ENCODE data around the gene CCNY. TPM values are rescaled to one million over a fixed set of nuclear protein-coding genes. Genes with fewer than 3 reads are reported as not detected.

The CCNY gene
- total RNA-seq, 1 experiment from 2014 or later: 42.1 TPM

GRCh38 chr10:35328404-35329037 is 7.8 kb upstream of the CCNY start:
- peak; percentile 49 for DNase-seq (ENCODE audit: low read depth)
- in situ Hi-C loops (cut with HindIII; ENCODE audit: low pct_unique_long_range_greater_than_20kb, low sequenced_read_pairs): no loop called here

- in situ Hi-C loops (cut with HindIII; ENCODE audit: low pct_unique_long_range_greater_than_20kb, low sequenced_read_pairs): no loop called here
- DNase-seq (ENCODE audit: low read depth): no peak
These were observed 6.8 kb upstream of the CCNY start for GRCh38 chr10:35329520-35329919.

- DNase-seq (ENCODE audit: low read depth): peak; percentile 90
- in situ Hi-C loops (cut with HindIII; ENCODE audit: low pct_unique_long_range_greater_than_20kb, low sequenced_read_pairs): no loop called here
These were observed 4.2 kb upstream of the CCNY start for GRCh38 chr10:35331894-35332640.

DNA sequence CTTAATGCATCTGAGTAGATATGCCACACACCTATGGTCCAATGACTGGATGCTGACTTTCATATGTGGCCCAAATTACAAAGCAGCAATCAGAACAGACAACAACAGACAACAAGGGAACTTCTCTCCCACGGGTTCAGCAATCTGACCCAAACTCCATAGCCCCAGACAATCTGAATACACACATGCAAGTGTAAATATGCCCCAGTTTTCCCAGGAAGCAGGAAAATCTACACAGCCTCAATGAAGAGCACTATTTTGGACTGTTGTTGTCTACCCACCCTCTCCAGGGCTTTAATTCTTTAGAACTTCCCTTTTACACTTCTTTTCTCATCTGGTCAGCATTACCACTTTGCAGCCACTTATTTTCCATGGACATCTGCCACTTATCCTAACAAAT is 2.0 kb upstream of the CCNY start:
- no peak for DNase-seq (ENCODE audit: low read depth)
- in situ Hi-C loops (cut with HindIII; ENCODE audit: low pct_unique_long_range_greater_than_20kb, low sequenced_read_pairs): no loop called here

DNA sequence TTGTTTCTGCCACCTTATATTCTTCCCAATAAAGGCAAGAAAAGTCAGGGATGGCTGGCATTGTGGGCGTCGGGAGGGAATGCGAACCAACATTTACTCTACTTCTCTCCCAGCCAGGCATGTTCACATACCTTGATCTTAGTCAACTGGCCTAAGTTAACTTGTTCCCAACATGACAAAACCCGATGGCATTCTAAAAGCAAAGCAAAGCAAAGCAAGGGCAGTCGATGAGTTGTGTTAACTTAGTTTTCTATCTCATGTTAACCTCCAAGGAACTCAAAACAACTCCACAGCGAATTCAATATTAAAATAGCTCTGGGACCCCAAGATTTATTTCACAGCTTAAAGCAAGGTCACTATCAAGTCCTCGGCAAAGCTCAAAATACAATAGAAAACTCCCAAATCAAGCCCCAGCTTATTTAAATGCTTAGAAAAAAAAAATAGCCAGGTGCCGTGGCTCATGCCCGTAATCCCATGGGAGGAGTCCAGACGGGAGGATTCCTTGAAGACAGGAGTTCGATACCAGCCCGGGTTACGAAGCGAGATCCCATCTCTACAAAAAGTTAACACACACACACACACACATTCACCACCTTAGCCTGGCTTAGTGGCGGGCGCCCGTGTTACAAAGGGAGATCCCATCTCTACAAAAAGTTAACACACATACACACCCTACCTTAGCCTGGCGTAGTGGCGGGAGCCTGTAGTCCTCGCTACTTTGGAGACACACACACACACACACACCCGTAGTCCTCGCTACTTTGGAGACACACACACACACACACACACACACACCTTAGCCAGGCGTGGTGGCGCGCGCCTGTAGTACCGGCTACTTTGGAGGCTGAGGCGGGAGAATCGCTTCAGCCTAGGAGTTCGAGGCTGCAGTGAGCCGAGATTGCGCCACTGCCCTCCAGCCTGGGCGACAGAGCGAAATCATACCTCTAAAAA is 901 bp upstream of the CCNY start:
- in situ Hi-C loops (cut with HindIII; ENCODE audit: low pct_unique_long_range_greater_than_20kb, low sequenced_read_pairs): no loop called here
- peak; percentile 31 for DNase-seq (ENCODE audit: low read depth)

GRCh38 chr10:35336921-35337823 is 863 bp downstream of the CCNY start:
- in situ Hi-C loops (cut with HindIII; ENCODE audit: low pct_unique_long_range_greater_than_20kb, low sequenced_read_pairs): no loop called here
- peak; percentile 33 for DNase-seq (ENCODE audit: low read depth)

- DNase-seq (ENCODE audit: low read depth): no peak
- in situ Hi-C loops (cut with HindIII; ENCODE audit: low pct_unique_long_range_greater_than_20kb, low sequenced_read_pairs): no loop called here
These were observed 3.6 kb downstream of the CCNY start for GRCh38 chr10:35339942-35340341.

DNA sequence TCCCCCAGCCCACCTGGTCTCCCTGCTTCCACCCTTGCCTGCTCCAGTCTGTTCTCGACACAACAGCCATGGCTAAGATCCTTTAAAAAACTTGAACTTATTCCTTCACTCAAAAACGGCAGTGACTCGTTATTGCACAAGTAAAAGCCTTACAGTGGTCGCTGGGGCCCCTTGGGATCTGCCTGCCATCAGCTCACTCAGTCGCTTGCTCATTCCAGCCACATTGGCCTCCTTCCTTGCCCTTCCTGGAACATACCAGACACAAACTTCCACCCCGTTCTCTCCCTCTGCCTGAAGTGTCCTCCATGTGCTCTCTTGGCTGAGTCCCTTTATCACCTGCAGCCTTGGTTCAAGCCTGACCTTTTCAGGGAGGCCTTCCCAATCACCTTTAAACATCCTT is 4.7 kb downstream of the CCNY start:
- in situ Hi-C loops (cut with HindIII; ENCODE audit: low pct_unique_long_range_greater_than_20kb, low sequenced_read_pairs): no loop called here
- no peak for DNase-seq (ENCODE audit: low read depth)

GRCh38 chr10:35341521-35341920 is 5.2 kb downstream of the CCNY start:
- in situ Hi-C loops (cut with HindIII; ENCODE audit: low pct_unique_long_range_greater_than_20kb, low sequenced_read_pairs): no loop called here
- no peak for DNase-seq (ENCODE audit: low read depth)

DNA sequence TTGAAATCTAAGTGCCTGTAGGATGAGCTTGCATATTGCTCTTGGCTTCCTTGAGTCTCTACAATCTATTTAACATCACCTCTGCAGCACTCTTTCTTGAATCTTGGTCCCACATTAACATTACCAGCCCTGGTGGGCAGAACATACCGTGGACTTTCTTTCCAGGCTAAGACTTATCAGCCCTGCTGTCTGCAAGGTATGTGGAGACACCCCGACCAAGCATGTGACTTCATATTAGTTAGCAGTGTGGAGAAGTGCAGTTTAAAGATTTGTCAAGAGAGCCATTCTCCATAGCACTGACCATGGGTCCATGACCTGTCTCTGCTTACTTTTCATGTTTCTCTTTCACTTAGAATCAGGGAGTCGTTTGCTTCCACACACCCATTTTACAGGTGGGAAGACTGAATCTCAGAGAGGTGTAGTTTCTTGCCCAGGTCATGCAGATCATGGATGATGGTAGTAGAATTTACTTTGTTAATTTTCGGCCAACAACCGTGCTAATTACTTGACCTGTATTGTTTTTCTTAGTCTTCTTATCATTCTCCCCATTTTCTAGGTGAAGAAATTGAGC is 6.0 kb downstream of the CCNY start:
- DNase-seq (ENCODE audit: low read depth): no peak
- in situ Hi-C loops (cut with HindIII; ENCODE audit: low pct_unique_long_range_greater_than_20kb, low sequenced_read_pairs): no loop called here

- DNase-seq (ENCODE audit: low read depth): no peak
- in situ Hi-C loops (cut with HindIII; ENCODE audit: low pct_unique_long_range_greater_than_20kb, low sequenced_read_pairs): no loop called here
These were observed 7.4 kb downstream of the CCNY start for GRCh38 chr10:35343739-35344138.

- no peak for DNase-seq (ENCODE audit: low read depth)
- in situ Hi-C loops (cut with HindIII; ENCODE audit: low pct_unique_long_range_greater_than_20kb, low sequenced_read_pairs): no loop called here
These were observed 9.1 kb downstream of the CCNY start for GRCh38 chr10:35345383-35345742.

DNA sequence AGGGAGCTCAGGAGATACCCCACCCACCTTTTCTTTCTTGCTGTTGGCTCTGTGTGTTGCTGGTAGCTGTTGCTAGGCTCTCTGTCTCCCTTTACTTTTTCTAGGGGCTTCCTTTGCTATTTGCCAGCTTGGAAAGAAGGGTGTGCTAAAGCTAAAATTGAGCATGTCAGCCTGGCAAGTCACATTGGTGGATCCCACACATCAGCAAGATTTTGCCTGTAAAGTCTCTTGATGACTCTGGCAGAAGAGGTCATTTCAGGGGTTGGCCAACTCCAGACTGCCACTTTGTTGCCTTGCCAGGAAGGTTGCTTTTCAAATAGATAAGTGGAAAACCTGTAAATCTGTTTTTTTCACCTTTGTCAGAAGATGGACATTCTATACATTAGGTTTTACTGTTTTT is 9.9 kb downstream of the CCNY start:
- no peak for DNase-seq (ENCODE audit: low read depth)
- in situ Hi-C loops (cut with HindIII; ENCODE audit: low pct_unique_long_range_greater_than_20kb, low sequenced_read_pairs): no loop called here

- DNase-seq (ENCODE audit: low read depth): no peak
- in situ Hi-C loops (cut with HindIII; ENCODE audit: low pct_unique_long_range_greater_than_20kb, low sequenced_read_pairs): no loop called here
These were observed 10.8 kb downstream of the CCNY start for GRCh38 chr10:35347121-35347562.

DNA sequence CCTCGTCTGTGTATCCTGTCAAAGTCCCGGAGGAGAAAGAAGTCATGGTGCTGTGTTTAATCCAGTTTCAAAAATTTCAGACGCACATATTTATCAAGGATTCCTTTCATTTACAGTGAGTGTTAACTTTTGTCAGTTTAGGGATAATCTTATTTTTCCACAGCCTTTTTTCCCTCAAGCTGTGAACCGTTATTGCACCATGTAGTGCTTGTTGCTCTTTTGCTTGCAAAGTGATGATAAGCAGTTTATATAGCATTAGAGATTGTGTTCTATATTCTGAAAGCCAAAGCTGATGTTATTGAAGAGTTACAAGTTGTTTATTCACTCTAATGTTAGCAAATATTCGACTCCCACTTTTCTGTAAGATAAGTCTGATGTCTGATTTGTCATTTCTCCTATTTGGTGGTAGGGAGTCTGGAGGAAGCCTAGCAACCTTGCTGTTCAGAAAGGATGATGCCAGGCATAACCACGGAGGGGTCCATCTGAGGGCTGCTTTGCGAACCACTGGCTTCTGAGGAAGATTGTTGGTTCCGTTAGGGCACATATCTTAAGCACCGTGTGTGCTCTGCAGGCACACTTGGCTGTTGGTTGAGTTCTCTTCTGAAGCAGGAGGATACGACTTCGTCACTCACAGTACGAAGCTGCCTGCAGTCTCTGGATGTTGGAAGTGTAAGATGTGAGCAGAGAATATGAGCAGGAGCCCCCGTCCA is 11.7 kb downstream of the CCNY start:
- in situ Hi-C loops (cut with HindIII; ENCODE audit: low pct_unique_long_range_greater_than_20kb, low sequenced_read_pairs): no loop called here
- no peak for DNase-seq (ENCODE audit: low read depth)

DNA sequence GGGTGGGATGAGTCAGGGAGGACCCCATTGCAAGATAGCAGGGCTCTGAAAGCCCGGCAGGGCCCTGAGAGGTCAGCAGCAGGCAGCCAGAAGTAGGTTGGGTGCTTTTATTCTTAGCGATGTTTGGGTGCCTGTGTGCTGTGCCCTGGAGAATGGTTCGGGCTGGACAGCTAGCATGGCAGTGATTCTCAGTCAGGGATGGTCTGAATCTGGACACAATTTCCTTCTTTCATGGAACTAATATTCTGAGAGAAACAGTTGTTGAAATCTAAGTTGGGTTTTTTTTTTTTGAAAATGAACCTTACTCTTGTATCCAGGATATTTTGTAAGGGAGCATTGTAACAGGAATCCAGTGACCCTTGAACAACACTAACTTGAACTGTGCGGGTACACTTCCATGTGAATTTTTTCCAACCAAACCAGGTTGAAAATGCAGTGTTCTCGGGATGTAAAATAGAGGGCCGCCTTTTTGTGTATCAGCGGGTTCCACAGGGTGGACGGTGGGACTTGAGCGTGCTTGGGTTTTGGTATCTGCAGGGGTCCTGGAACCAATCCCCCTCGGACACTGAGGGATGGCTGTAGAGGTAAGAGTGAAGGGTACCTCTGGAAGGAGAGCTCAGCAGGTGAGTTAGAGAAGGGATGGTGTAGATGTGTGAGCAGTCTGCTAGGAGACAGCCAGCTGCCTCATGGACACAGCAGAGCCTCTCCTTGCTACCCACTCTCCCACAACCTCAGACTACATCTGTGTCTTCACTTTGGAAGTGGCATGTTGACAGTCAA is 12.5 kb downstream of the CCNY start:
- DNase-seq (ENCODE audit: low read depth): no peak
- in situ Hi-C loops (cut with HindIII; ENCODE audit: low pct_unique_long_range_greater_than_20kb, low sequenced_read_pairs): no loop called here
